ENCODE data around the gene USP54.
"Not testable (repeated sequence)": the region's sequence is repeated elsewhere in the genome, so short reads cannot be mapped to it uniquely, and the experiment has no call there.

USP54 gene

GRCh38 chr10:73589563-73590126, 1.5 kb downstream of the USP54 start:
- no peak for DNase-seq

GRCh38 chr10:73588656-73589055, 2.5 kb downstream of the USP54 start:
- DNase-seq, result no peak

GRCh38 chr10:73586583-73586984, 4.6 kb downstream of the USP54 start:
- no peak for DNase-seq

- no peak for DNase-seq
Observed at GRCh38 chr10:73585327-73585726, 5.8 kb downstream of the USP54 start.

- DNase-seq, result no peak
Observed at GRCh38 chr10:73584737-73585136, 6.4 kb downstream of the USP54 start.

- DNase-seq, result no peak
Observed at GRCh38 chr10:73581918-73582317, 9.2 kb downstream of the USP54 start.

- DNase-seq, result not testable (repeated sequence)
Observed at GRCh38 chr10:73578927-73579326, 12.2 kb downstream of the USP54 start.

- no peak for DNase-seq
Observed at GRCh38 chr10:73577788-73578187, 13.4 kb downstream of the USP54 start.

- no peak for DNase-seq
Observed at GRCh38 chr10:73576890-73577591, 14.1 kb downstream of the USP54 start.

GRCh38 chr10:73576178-73576889, 14.8 kb downstream of the USP54 start:
- no peak for DNase-seq

GRCh38 chr10:73567025-73567424, 24.1 kb downstream of the USP54 start:
- DNase-seq, result not testable (repeated sequence)

- DNase-seq, result no peak
Observed at GRCh38 chr10:73561192-73561591, 29.9 kb downstream of the USP54 start.

- DNase-seq, result no peak
Observed at GRCh38 chr10:73559590-73559989, 31.6 kb downstream of the USP54 start.

- DNase-seq, result no peak
Observed at GRCh38 chr10:73556855-73557254, 34.3 kb downstream of the USP54 start.

GRCh38 chr10:73554721-73555120, 36.4 kb downstream of the USP54 start:
- no peak for DNase-seq

- no peak for DNase-seq
Observed at GRCh38 chr10:73553761-73554160, 37.4 kb downstream of the USP54 start.

- DNase-seq, result no peak
Observed at GRCh38 chr10:73552819-73553715, 38.1 kb downstream of the USP54 start.

- no peak for DNase-seq
Observed at GRCh38 chr10:73551515-73551914, 39.6 kb downstream of the USP54 start.

- no peak for DNase-seq
Observed at GRCh38 chr10:73545357-73545756, 45.8 kb downstream of the USP54 start.

GRCh38 chr10:73537709-73538108, 53.4 kb downstream of the USP54 start:
- no peak for DNase-seq

- DNase-seq, result no peak
Observed at GRCh38 chr10:73537288-73537687, 53.9 kb downstream of the USP54 start.

- DNase-seq, result no peak
Observed at GRCh38 chr10:73534857-73535256, 56.3 kb downstream of the USP54 start.
